Measurements from ENCODE around the gene SH2D7.

Gene SH2D7

GRCh38 chr15:78104566-78105475 lies 12.5 kb downstream of the SH2D7 start:
- DNase-seq = no peak

GRCh38 chr15:78105476-78106241 lies 13.3 kb downstream of the SH2D7 start:
- no peak for DNase-seq

- no peak for DNase-seq
Measured at GRCh38 chr15:78107471-78107870, 15.1 kb downstream of the SH2D7 start.

- DNase-seq = peak; percentile 48
Measured at GRCh38 chr15:78108300-78109084, 16.1 kb downstream of the SH2D7 start.

- no peak for DNase-seq
Measured at GRCh38 chr15:78109156-78109555, 16.8 kb downstream of the SH2D7 start.

- no peak for DNase-seq
Measured at GRCh38 chr15:78110096-78110495, 17.7 kb downstream of the SH2D7 start.

GRCh38 chr15:78110916-78111475 lies 18.6 kb downstream of the SH2D7 start:
- DNase-seq = no peak

- no peak for DNase-seq
Measured at GRCh38 chr15:78111788-78112187, 19.4 kb downstream of the SH2D7 start.

GRCh38 chr15:78112551-78112950 lies 20.2 kb downstream of the SH2D7 start:
- no peak for DNase-seq

GRCh38 chr15:78120523-78120922 lies 28.2 kb downstream of the SH2D7 start:
- DNase-seq = no peak

- DNase-seq = no peak
Measured at GRCh38 chr15:78125267-78125666, 32.9 kb downstream of the SH2D7 start.

GRCh38 chr15:78127882-78128281 lies 35.5 kb downstream of the SH2D7 start:
- DNase-seq = peak; percentile 36

- no peak for DNase-seq
Measured at GRCh38 chr15:78129077-78129750, 36.9 kb downstream of the SH2D7 start.

- DNase-seq = no peak
Measured at GRCh38 chr15:78129751-78130287, 37.5 kb downstream of the SH2D7 start.

GRCh38 chr15:78130466-78131294 lies 38.3 kb downstream of the SH2D7 start:
- no peak for DNase-seq

GRCh38 chr15:78131295-78132061 lies 39.1 kb downstream of the SH2D7 start, which contains the start of gene CIB2:
Gene CIB2 (minus strand): TSS chr15:78131445. CDS start chr15:78131215, 230 bp downstream.
- peak; percentile 42 for DNase-seq

- DNase-seq = no peak
Measured at GRCh38 chr15:78133801-78134200, 41.4 kb downstream of the SH2D7 start.

- DNase-seq = no peak
Measured at GRCh38 chr15:78139578-78139977, 47.2 kb downstream of the SH2D7 start.

- no peak for DNase-seq
Measured at GRCh38 chr15:78140292-78140691, 47.9 kb downstream of the SH2D7 start.

- no peak for DNase-seq
Measured at GRCh38 chr15:78142332-78142731, 50.0 kb downstream of the SH2D7 start.
